A549 (cell line): ENCODE measurements around the gene SPTLC2. TPM values are rescaled to one million over a fixed set of nuclear protein-coding genes. Genes with fewer than 3 reads are reported as not detected.

Experiments
- polyA plus RNA-seq, 4 experiments: library from polyadenylated mRNA; depleted of rRNA in 3 of 4; stranded (reverse); fragments of >200 nt; fragmentation: RNase III in 1 of 4; extraction: RNeasy Plus Mini Kit Qiagen cat#74134 plus additional on column Dnase treatment in 1 of 4; gene quantifications; 2 replicates in 3 of 4; 3 replicates in 1 of 4; pipeline ENCODE4 v1.2.3, GENCODE V29; 2011 to 2017
- small RNA-seq, 6 experiments: library from RNA; depleted of rRNA; stranded (forward); fragments of <200 nt; gene quantifications; one replicate each; pipeline ENCODE3, GENCODE V24; 2012

The SPTLC2 gene
- polyA plus RNA-seq, 2 of the 4 experiments (the other 2 are of a cell fraction) = 17.2 to 30.9 TPM

Small RNA genes lying within 50 kb of the gene (small RNA-seq; reads per million reads assigned to genes)
- gene COX6CP11 (0 reads per million in 6 experiments), gene RF00404 (0 reads per million in 6 experiments), gene RN7SL587P (0 reads per million in 6 experiments)

Other genes with a start within 250 kb of the SPTLC2 start
- 11.7 and 13.9 TPM in 2 replicates for gene TMED8, start 239.5 kb downstream of the SPTLC2 start, polyA plus RNA-seq (2011; rRNA removed)
- gene TMED8, start 239.5 kb downstream of the SPTLC2 start, polyA plus RNA-seq (2017; fragmentation: RNase III; extraction: RNeasy Plus Mini Kit Qiagen cat#74134 plus additional on column Dnase treatment) = 8.1 to 8.8 TPM (median 8.8 TPM) in 3 replicates
- 2.0 and 2.7 TPM in 2 replicates for gene SAMD15, start 239.3 kb downstream of the SPTLC2 start, polyA plus RNA-seq (2011; rRNA removed)
- 2.1 to 2.5 TPM (median 2.2 TPM) in 3 replicates for gene SAMD15, start 239.3 kb downstream of the SPTLC2 start, polyA plus RNA-seq (2017; fragmentation: RNase III; extraction: RNeasy Plus Mini Kit Qiagen cat#74134 plus additional on column Dnase treatment)
- 0.34 and 0.45 TPM in 2 replicates for gene NOXRED1, start 193.1 kb downstream of the SPTLC2 start, polyA plus RNA-seq (2011; rRNA removed)
- 0.16 to 0.22 TPM (median 0.18 TPM) in 3 replicates for gene NOXRED1, start 193.1 kb downstream of the SPTLC2 start, polyA plus RNA-seq (2017; fragmentation: RNase III; extraction: RNeasy Plus Mini Kit Qiagen cat#74134 plus additional on column Dnase treatment)
- 35.8 and 38.0 TPM in 2 replicates for gene VIPAS39, start 159.0 kb downstream of the SPTLC2 start, polyA plus RNA-seq (2011; rRNA removed)
- 14.9 to 15.3 TPM (median 14.9 TPM) in 3 replicates for gene VIPAS39, start 159.0 kb downstream of the SPTLC2 start, polyA plus RNA-seq (2017; fragmentation: RNase III; extraction: RNeasy Plus Mini Kit Qiagen cat#74134 plus additional on column Dnase treatment)
- gene AHSA1, start 158.5 kb downstream of the SPTLC2 start, polyA plus RNA-seq (2011; rRNA removed) = 289 and 299 TPM in 2 replicates
- 307 to 334 TPM (median 308 TPM) in 3 replicates for gene AHSA1, start 158.5 kb downstream of the SPTLC2 start, polyA plus RNA-seq (2017; fragmentation: RNase III; extraction: RNeasy Plus Mini Kit Qiagen cat#74134 plus additional on column Dnase treatment)
- 0.10 and 0.11 TPM in 2 replicates for gene ISM2, start 117.8 kb downstream of the SPTLC2 start, polyA plus RNA-seq (2011; rRNA removed)
- gene ISM2, start 117.8 kb downstream of the SPTLC2 start, polyA plus RNA-seq (2017; fragmentation: RNase III; extraction: RNeasy Plus Mini Kit Qiagen cat#74134 plus additional on column Dnase treatment) = 0.21 to 0.31 TPM (median 0.22 TPM) in 3 replicates
- gene ALKBH1, start 91.4 kb upstream of the SPTLC2 start, polyA plus RNA-seq (2011; rRNA removed) = 24.1 and 24.5 TPM in 2 replicates
- 10.9 to 11.9 TPM (median 11.4 TPM) in 3 replicates for gene ALKBH1, start 91.4 kb upstream of the SPTLC2 start, polyA plus RNA-seq (2017; fragmentation: RNase III; extraction: RNeasy Plus Mini Kit Qiagen cat#74134 plus additional on column Dnase treatment)
- 419 and 623 TPM in 2 replicates for gene SLIRP, start 91.5 kb upstream of the SPTLC2 start, polyA plus RNA-seq (2011; rRNA removed)
- 470 to 545 TPM (median 492 TPM) in 3 replicates for gene SLIRP, start 91.5 kb upstream of the SPTLC2 start, polyA plus RNA-seq (2017; fragmentation: RNase III; extraction: RNeasy Plus Mini Kit Qiagen cat#74134 plus additional on column Dnase treatment)
- gene SNW1, start 144.5 kb upstream of the SPTLC2 start, polyA plus RNA-seq (2011; rRNA removed) = 68.1 and 84.0 TPM in 2 replicates
- gene SNW1, start 144.5 kb upstream of the SPTLC2 start, polyA plus RNA-seq (2017; fragmentation: RNase III; extraction: RNeasy Plus Mini Kit Qiagen cat#74134 plus additional on column Dnase treatment) = 64.8 to 70.4 TPM (median 65.3 TPM) in 3 replicates
- 8.1 and 10.0 TPM in 2 replicates for gene ADCK1, start 183.5 kb upstream of the SPTLC2 start, polyA plus RNA-seq (2011; rRNA removed)
- 6.3 to 7.3 TPM (median 6.6 TPM) in 3 replicates for gene ADCK1, start 183.5 kb upstream of the SPTLC2 start, polyA plus RNA-seq (2017; fragmentation: RNase III; extraction: RNeasy Plus Mini Kit Qiagen cat#74134 plus additional on column Dnase treatment)